C4-2B (cell line): ENCODE measurements around the gene TPMT.

Experiments used
- ZFX ChIP-seq: fragments of 450-650 bp; IDR thresholded peaks from 2 replicates; pipeline ENCODE4 v1.6.1; 2017
- TF ChIP-seq, protein P1 (sequence below): fragments of 450-650 bp; conservative IDR thresholded peaks from 2 replicates; pipeline ENCODE4 v1.5.1; 2017; ENCODE audit warnings: mild to moderate bottlenecking

DNA sequence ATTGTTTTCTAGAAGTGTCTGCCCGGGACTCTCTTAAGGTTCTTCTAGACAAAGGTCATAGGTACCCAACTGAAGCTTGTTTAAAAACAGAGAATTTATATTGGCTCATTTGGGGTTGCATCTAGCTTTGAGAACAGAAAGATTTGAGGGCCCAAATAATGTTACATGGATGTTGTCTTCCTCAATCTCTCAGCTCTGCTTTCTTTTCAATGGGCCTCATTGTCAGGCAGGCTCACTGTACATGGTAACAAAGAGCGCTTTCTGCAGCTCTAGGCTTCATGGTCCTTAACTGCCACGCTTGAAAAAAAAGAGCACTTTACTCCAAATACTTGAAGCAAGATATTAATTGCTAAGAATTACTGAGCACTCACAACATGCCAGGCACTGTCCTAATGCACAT, 54.6 kb downstream of the TPMT start:
- TF ChIP-seq, protein P1, sequence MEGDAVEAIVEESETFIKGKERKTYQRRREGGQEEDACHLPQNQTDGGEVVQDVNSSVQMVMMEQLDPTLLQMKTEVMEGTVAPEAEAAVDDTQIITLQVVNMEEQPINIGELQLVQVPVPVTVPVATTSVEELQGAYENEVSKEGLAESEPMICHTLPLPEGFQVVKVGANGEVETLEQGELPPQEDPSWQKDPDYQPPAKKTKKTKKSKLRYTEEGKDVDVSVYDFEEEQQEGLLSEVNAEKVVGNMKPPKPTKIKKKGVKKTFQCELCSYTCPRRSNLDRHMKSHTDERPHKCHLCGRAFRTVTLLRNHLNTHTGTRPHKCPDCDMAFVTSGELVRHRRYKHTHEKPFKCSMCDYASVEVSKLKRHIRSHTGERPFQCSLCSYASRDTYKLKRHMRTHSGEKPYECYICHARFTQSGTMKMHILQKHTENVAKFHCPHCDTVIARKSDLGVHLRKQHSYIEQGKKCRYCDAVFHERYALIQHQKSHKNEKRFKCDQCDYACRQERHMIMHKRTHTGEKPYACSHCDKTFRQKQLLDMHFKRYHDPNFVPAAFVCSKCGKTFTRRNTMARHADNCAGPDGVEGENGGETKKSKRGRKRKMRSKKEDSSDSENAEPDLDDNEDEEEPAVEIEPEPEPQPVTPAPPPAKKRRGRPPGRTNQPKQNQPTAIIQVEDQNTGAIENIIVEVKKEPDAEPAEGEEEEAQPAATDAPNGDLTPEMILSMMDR, result no peak
- TF ChIP-seq ZFX, result no peak
